T-helper 1 cell (primary cell): ENCODE results near the gene SDHB.

Experiments
- DNase-seq, 5 donors: peaks; one replicate each; pipeline ENCODE4 v3.0.0-alpha.2; 2012 to 2020

SDHB gene

DNA sequence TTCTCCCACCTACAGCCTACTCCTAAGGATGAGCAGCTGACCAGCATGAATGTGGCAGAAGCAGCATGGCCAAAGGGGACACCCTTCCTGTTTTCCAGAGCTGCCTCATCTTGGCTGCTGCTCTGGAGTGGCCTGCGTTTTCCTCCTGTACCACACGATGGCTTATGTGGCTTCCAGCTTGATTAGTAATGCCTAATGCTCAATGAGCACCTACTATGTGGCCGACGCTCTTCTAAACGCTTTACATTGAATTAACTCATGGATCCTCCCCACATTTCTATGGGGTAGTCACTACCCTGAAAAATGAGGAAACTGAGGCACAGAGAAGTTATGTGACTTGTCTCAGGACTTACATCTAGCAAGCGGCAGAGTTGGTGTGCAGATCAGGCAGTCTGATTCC lies 18.0 kb upstream of the SDHB start:
- DNase-seq, result no peak

DNA sequence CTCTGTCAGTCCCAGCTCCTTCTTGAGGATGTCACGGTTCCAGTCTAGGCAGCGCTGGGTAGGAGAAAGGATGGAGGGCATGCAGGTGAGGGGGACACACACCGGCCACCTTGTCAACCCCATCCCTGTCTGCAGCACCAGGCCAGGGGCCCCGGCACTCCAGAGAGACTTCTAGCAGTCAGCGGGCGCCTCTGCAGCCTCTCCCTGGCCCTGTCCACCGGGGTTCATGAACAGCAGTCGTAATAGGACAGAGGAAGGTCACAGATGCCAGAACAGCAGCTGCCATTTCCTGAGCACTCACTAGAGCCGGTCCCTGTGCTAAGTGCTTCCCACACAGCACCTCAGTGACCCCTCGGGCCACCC lies 16.3 kb upstream of the SDHB start:
- DNase-seq, result no peak

DNA sequence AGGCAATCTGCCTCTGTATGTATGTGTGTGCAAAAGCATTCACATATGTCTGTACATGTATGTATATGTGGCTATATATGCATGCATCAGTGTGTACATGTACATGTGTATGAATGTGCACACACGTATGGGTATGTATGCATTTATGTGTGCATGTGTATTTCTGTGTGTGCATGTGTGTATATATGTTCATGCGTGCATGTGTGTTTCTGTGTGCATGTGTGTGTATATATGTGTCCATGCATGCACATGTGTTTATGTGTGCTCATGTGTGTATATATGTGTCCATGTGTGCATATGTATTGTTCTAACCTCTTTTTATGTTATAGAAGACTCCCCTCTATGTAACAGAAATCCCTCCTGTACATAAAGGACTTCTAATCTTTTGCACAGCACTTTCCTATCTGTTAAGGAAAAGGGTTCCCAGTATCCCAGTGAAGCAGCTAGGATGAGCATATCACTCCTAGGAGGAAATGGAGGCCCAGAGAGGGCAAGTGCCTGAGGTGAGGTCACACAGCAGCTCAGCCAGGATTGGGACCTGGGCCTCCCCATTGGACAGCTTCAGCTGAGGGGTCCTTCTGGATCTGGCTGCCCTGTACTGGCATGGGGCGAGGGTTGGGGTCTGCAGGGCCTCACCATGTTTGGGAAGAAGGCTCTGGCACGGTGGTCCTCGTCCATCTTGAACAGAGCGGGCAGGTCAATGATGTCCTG lies 15.8 kb upstream of the SDHB start:
- no peak for DNase-seq

DNA sequence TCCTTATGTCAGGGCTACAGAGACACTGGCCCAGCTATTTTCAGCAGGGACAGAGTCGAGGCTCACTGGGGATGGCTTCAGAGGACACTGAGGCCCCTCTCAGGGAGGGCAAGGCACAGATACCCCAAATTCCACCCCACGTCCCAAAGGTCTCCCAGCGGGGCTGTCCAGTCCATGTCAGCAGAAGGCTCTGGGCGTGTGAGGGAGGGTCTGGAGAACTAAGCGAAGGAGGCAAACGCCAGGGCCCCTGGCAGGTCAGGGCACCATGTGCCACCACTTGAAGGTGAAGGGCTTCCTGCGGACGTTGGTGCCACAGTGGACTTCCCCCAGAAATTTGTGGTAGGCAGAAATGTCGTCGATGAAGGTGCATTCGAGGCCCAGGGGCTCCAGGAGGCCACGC lies 15.0 kb upstream of the SDHB start:
- DNase-seq, result no peak

DNA sequence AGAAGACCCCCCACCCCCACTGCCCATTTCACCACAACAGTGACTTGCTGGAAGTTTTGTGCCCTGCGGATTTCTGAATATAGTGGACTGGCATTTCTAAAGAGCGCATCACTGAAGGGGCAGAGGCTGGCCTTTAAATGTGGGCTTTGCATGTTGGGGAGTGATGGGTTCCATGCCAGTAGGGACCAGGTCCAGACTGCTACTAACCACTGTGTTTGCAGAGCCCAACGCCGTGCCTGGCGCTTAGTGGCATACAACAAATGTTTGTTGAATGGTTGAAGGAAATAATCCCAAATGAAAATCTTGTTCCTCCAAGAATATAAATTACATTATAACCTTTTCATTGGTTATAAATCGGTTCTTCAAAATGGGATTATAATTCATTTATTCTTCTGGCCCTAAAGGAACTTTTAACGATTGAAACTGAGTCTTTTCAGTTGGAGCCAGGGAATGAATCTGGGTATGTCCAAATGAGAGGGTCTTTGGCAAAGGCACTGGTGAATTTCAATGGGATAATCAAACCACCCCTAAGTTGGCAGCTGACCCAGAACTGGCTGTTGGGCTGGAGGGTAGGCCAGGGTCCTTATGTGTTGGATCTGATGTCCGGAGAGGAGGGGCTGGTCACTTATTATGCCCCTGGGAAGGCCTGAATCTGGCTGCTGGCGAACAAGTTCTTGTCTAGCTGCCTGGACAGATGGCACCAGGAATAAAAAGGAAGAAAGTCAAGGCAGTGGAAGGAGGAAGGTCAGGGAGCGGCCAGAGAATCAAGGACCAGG lies 13.8 kb upstream of the SDHB start:
- no peak for DNase-seq

DNA sequence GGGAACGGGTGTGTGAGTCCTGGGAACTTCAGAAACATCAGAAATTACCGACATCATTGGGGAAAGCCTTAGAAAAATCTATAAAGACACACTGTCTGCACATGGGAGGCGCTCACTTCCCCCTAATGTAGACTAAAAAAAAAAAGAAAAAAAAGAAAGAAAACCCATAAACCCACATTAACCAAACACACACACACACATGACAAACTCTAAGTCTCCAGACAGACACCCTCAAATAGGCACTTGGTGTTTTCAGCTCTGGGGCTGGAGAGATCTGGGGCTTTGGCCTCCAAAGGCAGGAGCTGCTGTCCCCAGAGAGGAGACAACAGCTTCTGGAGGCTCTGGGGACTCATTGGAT lies 13.2 kb upstream of the SDHB start:
- no peak for DNase-seq

DNA sequence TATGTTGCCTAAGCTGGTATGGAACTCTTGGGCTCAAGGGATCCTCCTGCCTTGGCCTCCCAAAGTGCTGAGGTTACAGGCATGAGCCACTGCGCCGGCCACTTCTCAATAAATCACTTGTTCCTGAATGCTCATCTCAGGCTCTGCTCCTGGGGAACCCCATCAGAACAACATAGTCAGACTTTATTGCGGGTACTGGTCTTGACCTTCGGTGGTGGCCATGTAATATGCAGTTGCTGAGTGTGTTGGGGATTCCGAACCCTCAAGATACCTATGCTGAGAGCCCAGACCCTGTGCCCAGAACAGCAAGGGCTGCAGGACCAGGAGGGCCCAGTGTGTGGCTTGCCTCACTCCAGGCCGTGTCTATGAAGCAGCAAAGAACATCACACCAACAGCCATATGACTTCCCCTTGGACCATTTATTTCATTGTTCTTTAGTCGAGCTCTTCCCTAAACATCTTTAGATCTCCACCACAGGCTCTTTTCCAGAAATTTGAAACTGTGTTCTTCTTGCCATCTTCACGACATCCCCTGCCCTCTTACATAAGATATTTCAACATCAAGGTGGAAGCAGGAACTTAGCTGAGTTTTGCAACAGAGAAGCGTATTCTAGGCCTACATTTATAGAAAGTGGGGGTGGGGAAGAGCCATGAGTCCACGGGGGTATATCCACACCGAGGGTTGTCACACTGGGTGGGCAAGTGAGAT lies 12.7 kb upstream of the SDHB start:
- DNase-seq, result no peak

DNA sequence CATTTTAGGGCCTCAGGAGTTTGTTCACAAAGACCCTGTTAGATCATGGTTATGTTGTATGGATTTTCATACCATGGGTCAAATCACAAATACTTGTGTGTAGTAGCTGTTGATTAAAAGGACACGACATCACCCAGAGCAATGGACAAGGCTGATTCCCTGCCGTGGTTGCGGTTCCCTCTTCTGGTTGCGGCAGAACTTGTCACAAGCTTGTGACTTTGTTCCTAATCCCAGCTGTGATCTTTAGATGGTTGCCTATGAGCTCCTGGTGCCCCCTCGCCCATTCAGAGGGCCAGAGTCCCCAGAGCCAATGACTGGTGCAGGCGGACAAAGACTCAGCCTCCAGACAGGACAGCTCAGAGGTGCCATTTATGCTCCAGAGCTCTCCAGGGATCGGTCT lies 11.8 kb upstream of the SDHB start:
- no peak for DNase-seq

DNA sequence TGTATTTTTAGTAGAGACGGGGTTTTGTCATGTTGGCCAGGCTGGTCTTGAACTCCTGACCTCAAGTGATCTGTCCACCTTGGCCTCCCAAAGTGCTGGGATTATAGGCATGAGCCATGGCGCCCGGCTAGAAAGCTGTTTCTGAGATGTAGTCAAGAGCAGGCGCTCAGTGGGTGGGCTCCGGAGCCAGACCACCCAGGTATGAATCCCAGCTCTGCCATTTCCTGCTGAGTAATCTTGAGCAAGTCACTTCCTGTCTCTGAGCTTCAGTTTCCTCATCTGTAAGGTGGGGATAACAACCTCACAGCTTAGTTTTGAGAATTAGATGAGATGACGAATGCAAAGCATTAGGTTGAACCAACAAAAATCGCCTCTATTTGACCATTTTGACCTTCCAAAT lies 8.9 kb upstream of the SDHB start:
- DNase-seq, result peak in 1 of 5 donors; percentile 25

DNA sequence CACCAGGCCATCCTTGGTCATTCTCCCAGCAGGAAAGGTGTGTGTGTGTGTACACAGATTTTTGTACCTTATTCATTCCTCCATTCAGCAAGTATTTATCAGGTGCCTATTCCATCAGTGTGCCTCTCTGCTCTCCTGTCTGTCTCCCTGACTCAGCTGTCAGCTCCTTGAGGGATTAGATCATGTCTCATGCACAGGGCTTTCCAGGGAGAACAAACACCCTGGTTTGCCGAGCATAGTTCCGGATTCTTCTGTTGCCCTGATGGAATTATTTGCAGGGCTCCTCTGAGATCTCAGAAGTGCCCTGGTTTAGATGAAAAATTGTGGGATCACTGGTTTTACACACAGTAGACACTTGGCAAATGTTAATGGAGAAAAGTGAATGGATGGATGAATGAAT lies 8.1 kb upstream of the SDHB start:
- no peak for DNase-seq

DNA sequence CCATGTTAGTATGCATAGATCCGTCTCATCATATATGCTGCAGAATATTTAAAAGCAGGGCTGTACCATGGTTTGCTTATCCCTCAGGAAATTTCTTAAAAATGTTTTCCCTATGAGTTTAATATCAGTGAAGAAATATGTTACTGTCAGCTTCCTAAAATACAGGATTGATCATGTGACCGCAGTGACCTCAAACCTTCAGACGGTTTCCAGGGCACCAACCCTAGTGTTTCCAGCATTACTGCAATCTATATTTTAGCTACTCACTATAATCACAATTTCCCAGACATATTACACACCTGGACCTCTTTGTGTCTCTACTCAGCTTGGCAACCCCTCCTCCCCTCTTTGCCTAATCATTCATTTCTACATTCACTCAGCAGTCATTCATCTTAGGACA lies 7.7 kb upstream of the SDHB start:
- no peak for DNase-seq

DNA sequence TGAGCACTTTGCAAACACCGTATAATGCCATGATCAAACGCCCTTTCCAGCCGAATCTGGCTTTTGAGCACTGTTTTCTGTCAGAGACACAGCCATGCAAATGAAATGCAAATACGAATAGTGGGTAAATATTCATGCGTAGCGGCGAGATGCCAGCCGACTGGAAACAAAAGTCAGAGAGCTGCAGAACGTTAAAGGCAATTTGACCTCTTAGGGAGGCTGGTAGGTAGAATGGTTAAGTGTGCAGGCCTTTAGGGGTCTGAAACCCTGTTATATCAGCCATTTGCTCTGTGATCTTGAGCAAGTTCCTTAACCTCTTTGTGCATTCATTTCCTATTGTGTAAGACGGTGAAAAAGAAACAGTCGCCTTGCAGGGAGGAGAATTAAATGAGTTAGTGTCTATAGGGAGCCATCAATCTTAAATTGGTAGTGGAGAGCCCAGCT lies 6.5 kb upstream of the SDHB start:
- DNase-seq, result no peak

DNA sequence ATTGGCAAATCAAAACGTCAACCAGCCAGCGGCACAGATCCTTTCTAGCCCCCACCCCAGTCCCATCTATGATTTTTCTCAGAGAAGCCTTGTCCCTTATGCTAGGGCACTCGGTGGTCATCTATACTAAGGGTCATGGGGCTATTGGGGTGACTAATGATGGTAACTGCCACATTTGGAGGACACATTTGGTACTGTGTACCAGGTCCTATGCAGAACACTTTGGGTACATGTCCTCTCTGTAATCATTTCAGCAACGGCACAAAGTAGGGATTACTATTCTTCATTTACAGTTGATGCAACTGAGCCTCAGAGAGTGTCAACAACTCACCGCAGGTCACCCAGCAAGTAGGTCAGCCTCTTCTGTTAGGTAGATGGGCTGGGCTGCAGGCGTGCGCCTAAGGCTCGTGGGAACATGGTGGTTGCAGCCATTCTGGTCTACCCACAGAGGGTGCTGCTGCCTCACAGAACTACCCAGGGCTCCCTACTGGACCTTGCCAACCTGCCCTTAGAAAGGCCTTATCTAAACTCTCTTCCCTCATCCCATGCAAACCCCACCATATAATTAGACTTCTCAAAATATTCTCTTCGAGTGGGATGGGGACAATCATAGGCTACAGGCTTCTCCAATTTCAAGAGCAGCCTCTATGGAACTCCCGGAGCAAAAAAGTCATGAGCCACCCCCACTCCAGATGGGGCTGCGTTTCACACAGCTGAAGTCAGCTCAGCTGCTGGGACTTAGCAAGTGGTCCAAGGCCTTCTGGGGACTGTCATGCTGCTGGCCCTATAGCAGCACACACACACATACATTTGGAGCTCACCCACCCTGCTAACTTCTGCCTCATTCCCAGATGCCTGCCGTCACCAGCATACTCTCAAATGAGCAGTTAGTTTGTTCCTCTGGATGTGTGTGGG lies 5.8 kb upstream of the SDHB start:
- peak in 2 of 5 donors; percentile 21 to 39 for DNase-seq

DNA sequence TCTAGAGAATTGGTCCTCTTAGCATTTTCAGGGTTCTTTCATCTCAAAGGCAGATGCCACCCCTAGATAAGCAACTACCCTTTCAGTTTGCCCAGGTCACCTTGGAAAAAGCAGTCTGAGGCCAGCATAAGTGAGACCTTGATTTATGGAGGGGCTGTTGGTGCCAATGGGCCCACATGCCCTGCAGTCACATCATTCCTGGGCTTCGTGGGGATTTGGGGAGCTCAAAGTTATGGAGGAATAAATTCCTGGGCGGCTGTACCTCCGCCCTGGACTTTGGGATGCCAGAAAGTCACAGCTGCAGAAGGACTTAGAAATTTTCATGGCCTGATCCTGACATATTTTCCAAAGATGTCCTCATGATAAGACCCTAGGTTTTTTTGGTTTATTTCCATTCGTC lies 2.7 kb upstream of the SDHB start:
- DNase-seq, result no peak

DNA sequence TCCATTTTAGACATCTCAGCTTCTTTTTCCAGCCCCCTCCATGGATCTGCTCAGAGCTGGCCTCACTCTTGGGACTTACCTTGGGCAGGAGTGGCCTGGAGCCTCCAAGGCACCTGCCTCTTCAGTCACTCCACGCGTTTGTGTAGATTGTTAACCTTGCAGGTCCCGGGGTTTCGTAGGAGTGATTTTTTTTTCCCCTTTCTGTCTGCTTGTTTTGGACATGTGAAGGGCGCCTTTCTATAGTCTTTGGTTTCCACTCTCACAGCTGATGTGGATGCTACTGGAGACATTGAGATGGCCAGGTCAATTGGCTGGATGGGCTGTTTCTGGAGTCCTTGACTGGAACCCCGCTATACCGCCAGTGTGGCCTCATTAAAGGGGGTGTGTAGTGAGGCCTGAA lies 2.0 kb upstream of the SDHB start:
- DNase-seq, result no peak

DNA sequence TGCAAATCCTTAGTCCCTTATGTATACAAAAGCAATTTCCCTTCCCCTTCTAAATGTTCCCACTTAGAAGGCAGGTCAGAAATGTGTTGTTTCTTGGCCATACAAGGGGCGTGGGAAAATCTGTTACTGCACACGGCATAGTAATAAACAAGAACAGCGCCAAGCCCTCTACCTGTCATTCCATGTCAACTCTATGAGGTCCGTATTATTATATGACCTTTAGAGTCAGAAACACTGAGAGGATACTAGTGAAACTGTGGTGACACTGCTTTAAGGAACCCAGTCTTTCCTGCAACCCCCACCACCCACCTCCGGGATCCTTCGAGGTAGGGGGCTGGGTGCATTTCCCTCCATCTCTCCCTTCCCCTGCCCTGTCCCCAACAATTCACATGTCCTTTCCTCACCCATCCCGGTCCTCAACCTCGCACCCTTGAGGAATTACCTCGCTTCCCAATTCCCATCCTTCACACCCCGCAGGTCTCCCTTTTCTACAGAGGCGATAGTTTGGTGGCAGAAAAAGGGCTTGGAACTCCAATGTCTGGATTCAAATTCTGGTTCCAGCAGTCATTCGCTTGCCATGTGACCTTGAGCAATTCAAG lies 647 bp downstream of the SDHB start:
- DNase-seq, result no peak

DNA sequence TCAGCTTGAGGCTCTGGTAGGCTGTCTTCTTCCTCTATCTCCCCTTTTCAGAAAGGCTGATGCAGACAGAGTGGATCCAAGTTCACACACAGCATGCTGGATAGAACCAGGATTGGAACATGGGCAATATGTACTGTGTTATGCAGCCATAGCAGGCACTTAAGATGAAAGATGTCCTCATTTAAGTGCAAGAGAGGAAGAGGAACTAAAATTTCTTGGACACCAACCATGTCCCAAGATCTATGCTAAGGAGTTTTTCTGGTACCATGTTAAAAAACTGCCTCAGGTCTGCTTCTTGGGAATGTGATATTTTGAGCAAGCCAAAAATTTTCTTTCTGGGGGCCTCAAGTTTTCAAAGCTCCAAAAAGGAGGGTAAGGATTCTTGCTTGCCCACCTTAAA lies 1.2 kb downstream of the SDHB start:
- no peak for DNase-seq

DNA sequence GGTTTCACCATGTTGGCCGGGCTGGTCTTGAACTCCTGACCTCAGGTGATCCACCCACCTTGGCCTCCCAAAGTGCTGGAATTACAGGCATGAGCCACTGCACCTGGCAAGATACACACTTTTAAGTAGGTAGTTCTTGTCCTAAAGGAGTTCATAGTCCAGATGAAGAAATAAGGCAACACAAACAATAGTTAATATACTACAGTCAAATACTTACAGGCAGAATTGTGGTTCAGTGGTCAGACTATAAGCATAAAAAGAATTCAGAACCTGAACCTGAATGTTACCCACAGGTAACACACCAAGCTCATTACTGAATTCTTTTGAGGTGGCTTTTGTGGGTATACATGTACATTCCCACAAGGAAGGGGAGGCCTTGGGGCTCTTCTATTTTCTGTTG lies 1.8 kb downstream of the SDHB start:
- DNase-seq, result no peak

DNA sequence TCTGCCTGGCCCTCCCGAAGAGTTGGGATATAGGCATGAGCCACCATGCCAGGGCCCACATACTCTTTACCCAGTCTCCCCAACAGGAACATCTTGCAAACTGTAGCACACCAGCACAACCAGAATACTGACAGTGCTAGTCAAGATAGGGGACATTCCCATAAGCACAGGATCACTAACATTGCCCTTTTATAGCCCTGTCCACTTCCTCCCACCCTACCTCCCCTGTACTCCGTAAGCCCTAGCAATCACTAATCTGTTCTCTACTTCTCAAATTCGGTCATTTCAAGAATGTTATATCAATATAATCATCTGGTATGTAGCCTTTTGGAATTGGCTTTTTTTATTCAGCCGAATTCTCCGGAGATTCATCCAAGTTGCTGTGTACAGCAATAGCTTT lies 5.9 kb downstream of the SDHB start:
- no peak for DNase-seq

DNA sequence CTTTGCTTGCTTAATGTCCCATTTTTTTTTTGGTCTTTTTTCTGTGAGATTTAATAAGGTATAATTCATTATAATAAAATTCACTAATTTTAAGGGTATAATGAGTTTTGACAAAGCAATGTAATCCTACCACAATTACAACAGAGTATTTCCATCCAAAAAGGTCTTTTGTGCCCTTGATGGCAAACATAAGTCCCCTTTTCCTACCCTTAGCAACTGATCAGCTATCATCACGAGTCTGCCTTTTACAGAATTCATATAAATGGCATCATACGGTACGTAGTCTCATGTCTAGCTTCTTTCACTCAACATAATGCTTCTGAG lies 7.5 kb downstream of the SDHB start:
- no peak for DNase-seq

DNA sequence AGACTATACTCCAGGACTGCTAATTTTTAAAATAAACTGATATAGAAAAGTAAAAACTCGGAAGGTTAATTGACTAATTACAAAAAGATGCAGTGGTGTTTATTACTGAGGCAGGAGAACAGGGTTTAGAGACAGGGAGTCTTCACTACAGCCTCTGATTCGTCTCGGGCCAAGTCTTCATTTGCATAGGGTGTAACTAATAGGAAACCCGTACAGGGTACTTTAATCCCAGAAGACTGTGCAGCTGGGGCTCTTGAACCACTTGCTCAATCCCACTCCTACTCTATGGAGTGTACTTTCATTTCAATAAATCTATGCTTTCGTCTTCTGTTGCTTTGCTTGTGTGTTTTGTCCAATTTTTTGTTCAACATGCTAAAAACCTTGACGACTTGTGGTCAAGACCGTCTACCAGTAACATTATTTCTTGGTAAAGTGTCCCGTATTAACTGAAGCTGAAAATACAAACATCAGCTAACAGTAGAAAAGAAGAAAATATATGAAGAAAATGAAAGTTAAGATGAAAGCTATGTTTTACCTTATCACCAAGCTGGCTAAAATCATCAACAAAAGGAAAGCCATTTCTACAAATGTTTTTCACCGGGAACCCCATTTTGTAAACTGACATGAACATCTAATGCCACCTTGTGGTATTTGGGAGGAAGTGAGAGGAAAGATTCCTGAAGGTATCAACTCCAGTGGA lies 8.0 kb downstream of the SDHB start:
- DNase-seq, result peak in 1 of 5 donors; percentile 16

DNA sequence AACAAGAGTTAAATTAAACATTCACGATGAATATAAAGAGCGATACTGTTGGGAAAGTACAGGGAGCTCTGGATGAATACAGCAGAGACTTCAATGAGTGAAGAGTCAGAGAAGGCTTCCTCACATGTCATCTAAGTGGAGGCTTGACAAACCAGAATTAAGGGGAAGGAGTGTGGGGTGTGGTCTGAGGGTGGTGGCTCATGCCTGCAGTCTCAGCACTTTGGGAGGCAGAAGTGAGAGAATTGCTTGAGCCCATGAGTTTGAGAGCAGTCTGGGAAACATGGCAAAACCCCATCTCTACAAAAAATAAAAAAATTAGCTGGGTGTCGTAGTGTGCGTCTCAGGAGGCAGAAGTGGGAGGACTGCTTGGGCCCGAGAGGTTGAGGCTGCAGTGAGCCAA lies 8.7 kb downstream of the SDHB start:
- no peak for DNase-seq
